Neural cell (in vitro differentiated cells): Measurements from ENCODE around the gene STX5. TPM values are rescaled to one million over a fixed set of nuclear protein-coding genes. Genes with fewer than 3 reads are reported as not detected.
"Not testable (repeated sequence)": the region's sequence is repeated elsewhere in the genome, so short reads cannot be mapped to it uniquely, and the experiment has no call there.

Experiments
- H2AFZ ChIP-seq: fragments of 200-600, 300-800 bp; sonication (generic), shearing (Covaris generic); 2 replicates; pipeline ENCODE4 v1.6.0; 2014; ENCODE audit warnings: low read depth, mild to moderate bottlenecking, antibody characterized with exemption, low read length, moderate library complexity
- H3F3A ChIP-seq: fragments of 200-600 bp; shearing (Covaris generic); 2 replicates; pipeline ENCODE4 v1.6.1; 2016; ENCODE audit warnings: mild to moderate bottlenecking, moderate library complexity, mixed read lengths, antibody characterized with exemption, low read length; ENCODE audit not compliant: insufficient read depth, poor library complexity, severe bottlenecking
- H3K27ac ChIP-seq: fragments of 200-600, 300-800 bp; sonication (generic), shearing (Covaris generic); 2 replicates; pipeline ENCODE4 v1.5.1; 2014; ENCODE audit warnings: mild to moderate bottlenecking, low read length, moderate library complexity
- H3K27me3 ChIP-seq: fragments of 300-800, 200-600 bp; sonication (generic), shearing (Covaris generic); 2 replicates; pipeline ENCODE4 v1.6.0; 2014; ENCODE audit warnings: mild to moderate bottlenecking, low read depth, low read length, moderate library complexity; ENCODE audit not compliant: insufficient read depth
- H3K36me3 ChIP-seq: fragments of 300-800, 200-600 bp; sonication (generic), shearing (Covaris generic); 2 replicates; pipeline ENCODE4 v1.5.1; 2014; ENCODE audit warnings: mild to moderate bottlenecking, antibody characterized with exemption, low read length, moderate library complexity; ENCODE audit not compliant: insufficient read depth
- H3K4me2 ChIP-seq: fragments of 300-800, 200-600 bp; sonication (generic), shearing (Covaris generic); 2 replicates; pipeline ENCODE4 v1.6.0; 2014; ENCODE audit warnings: mild to moderate bottlenecking, low read length
- H3K4me3 ChIP-seq: fragments of 300-800, 200-600 bp; sonication (generic), shearing (Covaris generic); 2 replicates; pipeline ENCODE4 v1.5.1; 2014; ENCODE audit warnings: mild to moderate bottlenecking, low read length, moderate library complexity
- H3K79me2 ChIP-seq: fragments of 200-600 bp; shearing (Covaris generic); replicated peaks from 2 replicates; pipeline ENCODE4 v1.6.0; 2014; ENCODE audit warnings: mild to moderate bottlenecking, low read length, moderate library complexity; ENCODE audit not compliant: insufficient read depth
- H3K9ac ChIP-seq: fragments of 300-800, 200-600 bp; sonication (generic), shearing (Covaris generic); 2 replicates; pipeline ENCODE4 v1.6.1; 2016; ENCODE audit warnings: mild to moderate bottlenecking, low read length, mixed read lengths
- H3K9me2 ChIP-seq: fragments of 200-600 bp; shearing (Covaris generic); 2 replicates; pipeline ENCODE4 v1.6.1; 2016; ENCODE audit warnings: mild to moderate bottlenecking, low read length, mixed read lengths; ENCODE audit not compliant: insufficient read depth
- H3K9me3 ChIP-seq: fragments of 200-600, 300-800 bp; sonication (generic), shearing (Covaris generic); 2 replicates; pipeline ENCODE4 v1.6.1; 2016; ENCODE audit warnings: mild to moderate bottlenecking, mixed run types, low read length, moderate library complexity, mixed read lengths
- H4K20me1 ChIP-seq: fragments of 200-600 bp; shearing (Covaris generic); 2 replicates; pipeline ENCODE4 v1.6.1; 2016; ENCODE audit warnings: mild to moderate bottlenecking, mixed run types; ENCODE audit not compliant: insufficient read depth
- CTCF ChIP-seq: fragments of 450-650 bp; IDR thresholded peaks from 2 replicates; pipeline ENCODE4 v1.5.1; 2014; ENCODE audit warnings: antibody characterized with exemption, mild to moderate bottlenecking, moderate library complexity; ENCODE audit not compliant: poor library complexity, severe bottlenecking
- EP300 ChIP-seq: fragments of 450-650 bp; conservative IDR thresholded peaks from 2 replicates; pipeline ENCODE4 v1.6.1; 2014; ENCODE audit warnings: antibody characterized with exemption, mild to moderate bottlenecking, moderate library complexity; ENCODE audit not compliant: poor library complexity, severe bottlenecking
- EZH2 ChIP-seq: fragments of 200-600, 300-800 bp; shearing (Covaris generic), sonication (generic); IDR thresholded peaks from 2 replicates; pipeline ENCODE4 v1.6.1; 2014; ENCODE audit warnings: antibody characterized with exemption, low read length, borderline replicate concordance, mild to moderate bottlenecking; ENCODE audit not compliant: insufficient read depth, poor library complexity, severe bottlenecking
- MXI1 ChIP-seq: fragments of 450-650 bp; conservative IDR thresholded peaks from 2 replicates; pipeline ENCODE4 v1.6.1; 2014; ENCODE audit warnings: antibody characterized with exemption, mild to moderate bottlenecking; ENCODE audit not compliant: poor library complexity, severe bottlenecking
- POLR2AphosphoS5 ChIP-seq: IDR thresholded peaks from 2 replicates; pipeline ENCODE4 v1.6.1; 2012
- RAD21 ChIP-seq: fragments of 450-650 bp; conservative IDR thresholded peaks from 2 replicates; pipeline ENCODE4 v1.6.1; 2014; ENCODE audit warnings: antibody characterized with exemption, mild to moderate bottlenecking, moderate library complexity
- REST ChIP-seq: IDR thresholded peaks from 2 replicates; pipeline ENCODE4 v1.6.1; 2012; ENCODE audit warnings: borderline replicate concordance
- SMC3 ChIP-seq: fragments of 450-650 bp; conservative IDR thresholded peaks from 2 replicates; pipeline ENCODE4 v1.6.1; 2014; ENCODE audit warnings: antibody characterized with exemption, mild to moderate bottlenecking, moderate library complexity; ENCODE audit not compliant: poor library complexity
- TAF1 ChIP-seq: IDR thresholded peaks from 2 replicates; pipeline ENCODE4 v1.6.1; 2012; ENCODE audit warnings: low read depth
- polyA plus RNA-seq: library from polyadenylated mRNA; depleted of rRNA; stranded (reverse); fragments of >200 nt; gene quantifications from 2 replicates; pipeline ENCODE4 v1.2.3, GENCODE V29; 2014

Gene STX5
- polyA plus RNA-seq, 1 donor from 2014 or later, result 28.5 TPM

- peak overlapping the region; percentile 90 for H3K27ac ChIP-seq
- peak overlapping the region; percentile 73 for H3K9ac ChIP-seq
- H3K36me3 ChIP-seq, H3K9me2 ChIP-seq, H3K4me2 ChIP-seq, H3F3A ChIP-seq, H2AFZ ChIP-seq, H4K20me1 ChIP-seq, H3K27me3 ChIP-seq, H3K9me3 ChIP-seq: not testable (repeated sequence)
- peak overlapping the region; percentile 93 for H3K4me3 ChIP-seq
- H3K79me2 ChIP-seq, result peaks cover 12% of the 10 kb centered on the region
Observed at GRCh38 chr11:62840721-62841360, 9.0 kb upstream of the STX5 start.

- Histone ChIP-seq H3K9ac (peak within 1 kb of the TSS; percentile 73), H2AFZ (peak within 1 kb of the TSS; percentile 34), H3K79me2 (peaks cover 12% of the 10 kb centered on the region)
Observed at GRCh38 chr11:62839050-62839945, 7.4 kb upstream of the STX5 start, which contains the start of gene WDR74. Gene WDR74 (minus strand): TSS chr11:62839590. CDS start chr11:62839570, 20 bp downstream.

More at GRCh38 chr11:62839050-62839945, 7.4 kb upstream of the STX5 start, which contains the start of gene WDR74:
- H4K20me1 ChIP-seq, result no peaks in the 10 kb centered on the region
- H3K9me3 ChIP-seq, result no peaks in the 10 kb centered on the region
- peak within 1 kb of the TSS; percentile 49 for H3K4me2 ChIP-seq
- peak within 1 kb of the TSS; percentile 93 for H3K4me3 ChIP-seq
- TF ChIP-seq MXI1 (peak; percentile 100), RAD21 (peak; percentile 25), SMC3 (peak; percentile 11), EP300 (peak; percentile 49), POLR2AphosphoS5 (peak; percentile 81), EZH2 (no peak), CTCF (peak; percentile 20), REST (peak; percentile 78), TAF1 (no peak)
- no peaks in the 10 kb centered on the region for H3K36me3 ChIP-seq
- H3K27ac ChIP-seq, result peak within 1 kb of the TSS; percentile 90
- H3F3A ChIP-seq, result peaks cover 9% of the 10 kb centered on the region
- no peaks in the 10 kb centered on the region for H3K9me2 ChIP-seq
- no peaks in the 10 kb centered on the region for H3K27me3 ChIP-seq
